ENCODE results near the gene DGKG. TPM values are rescaled to one million over a fixed set of nuclear protein-coding genes. Genes with fewer than 3 reads are reported as not detected.

The DGKG gene
- total and polyA plus RNA-seq, 2 of the 8 experiments (the other 6 are each of a cell fraction or from before 2014, with no cell fraction given): 0.30 to 0.48 TPM

DNA sequence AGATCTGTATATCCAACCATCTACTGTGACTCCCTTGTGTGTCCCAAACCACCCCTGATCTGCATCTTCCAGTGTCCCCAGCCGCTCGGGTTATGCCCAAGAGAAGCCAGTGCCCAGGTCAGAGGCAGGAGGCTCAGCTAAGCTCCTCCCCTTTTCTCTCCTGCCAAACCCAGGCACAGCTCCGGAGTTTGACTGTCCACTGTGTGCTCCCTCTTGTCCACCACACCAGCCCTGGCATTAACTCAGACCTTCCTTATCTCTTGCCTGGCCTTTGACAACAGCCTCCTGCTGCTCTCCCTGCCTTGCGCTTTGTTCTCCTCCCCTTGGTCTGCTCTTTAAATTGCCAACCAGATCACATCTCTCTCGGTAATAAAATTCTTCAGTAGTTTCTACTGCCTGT, 39.3 kb downstream of the DGKG start:
- DNase-seq (ENCODE audit: low read depth in 1 of 2, low spot score in 2 of 2): no peak
- H3K9me3 ChIP-seq (ENCODE audit: insufficient read depth in 2 of 2, low read depth in 1 of 2, low read length in 1 of 2): no peaks in the 10 kb centered on the region
- no peaks in the 10 kb centered on the region for H3K23me2 ChIP-seq (ENCODE audit: low read depth, low read length)
- no peaks in the 10 kb centered on the region for H4K20me1 ChIP-seq (replicated peaks in 1 of 2; ENCODE audit: control insufficient read depth in 1 of 2, insufficient read depth in 2 of 2, low read length in 2 of 2)
- no peak overlapping the region for H3K56ac ChIP-seq (replicated peaks; ENCODE audit: insufficient read length, low read depth, low read length)
- H3K36me3 ChIP-seq (ENCODE audit: control insufficient read depth in 2 of 4, insufficient read depth in 4 of 4, low read length in 3 of 4): no peaks in the 10 kb centered on the region
- H2BK15ac ChIP-seq (ENCODE audit: low read length): no peak overlapping the region
- 86% methylated on average over 5 of the region's 5 CpGs; no CpG with 5 or more reads in 1 of the 2 experiments for WGBS, 2 experiments (ENCODE audit: extremely low coverage in 1 of 2, insufficient coverage in 1 of 2, insufficient read length in 1 of 2, insufficient replicate concordance in 2 of 2, low coverage in 1 of 2, low lambda C conversion rate in 2 of 2, missing lambda C conversion rate in 1 of 2)
- H3K4me3 ChIP-seq (ENCODE audit: extremely low read depth in 1 of 4, insufficient read depth in 2 of 4, low read depth in 3 of 4, low read length in 4 of 4): no peak overlapping the region
- H2BK120ac ChIP-seq (replicated peaks; ENCODE audit: low read depth, low read length): no peak overlapping the region
- no peak overlapping the region for H3K18ac ChIP-seq (ENCODE audit: extremely low read depth, low read length)
- no peak overlapping the region for H3K14ac ChIP-seq (ENCODE audit: insufficient read length)
- no peak overlapping the region for H2AFZ ChIP-seq (ENCODE audit: low read length)
- no peak overlapping the region for H3K27ac ChIP-seq (ENCODE audit: low read depth, low read length)
- H2BK12ac ChIP-seq (ENCODE audit: low read depth, low read length): no peak overlapping the region
- H2BK20ac ChIP-seq (ENCODE audit: low read length): no peak overlapping the region
- CTCF ChIA-PET (ENCODE audit: partially characterized antibody): interaction anchor here (0.9 to 1.4 kb wide), 3 partner anchors 9 to 54 kb away, joined by 3 to 5 read pairs (median 4); no protein-coding TSS in a partner anchor
- H3K79me1 ChIP-seq (ENCODE audit: low read depth, low read length): no peaks in the 10 kb centered on the region
- POLR2A ChIA-PET (ENCODE audit: partially characterized antibody): no interaction called here
- no peak for FAIRE-seq
- H4K5ac ChIP-seq (ENCODE audit: insufficient read length, low read depth, low read length): no peak overlapping the region
- no peak overlapping the region for H3K9ac ChIP-seq (replicated peaks in 1 of 4; ENCODE audit: extremely low read depth in 1 of 4, low read depth in 3 of 4, low read length in 3 of 4)
- TF ChIP-seq SIN3A (conservative IDR thresholded peaks at IDR 0.05 in 1 of 2, IDR thresholded peaks at IDR 0.05 in 1 of 2; ENCODE audit: low read depth in 1 of 2, low read length in 2 of 2): no peak
- no peak for TF ChIP-seq TCF12 (IDR thresholded peaks at IDR 0.05; ENCODE audit: low read depth, low read length)
- no peak for TF ChIP-seq CHD1 (IDR thresholded peaks at IDR 0.05; ENCODE audit: low read depth, low read length)
- TF ChIP-seq MAFK (IDR thresholded peaks at IDR 0.05; ENCODE audit: low read depth, low read length): no peak
- no peak for TF ChIP-seq RFX5 (IDR thresholded peaks at IDR 0.05; ENCODE audit: borderline replicate concordance, low read depth, low read length)
- no peak for TF ChIP-seq SUZ12 (IDR thresholded peaks at IDR 0.05; ENCODE audit: low read length)
- no peak for TF ChIP-seq TBP (IDR thresholded peaks at IDR 0.05; ENCODE audit: low read depth, low read length)
- TF ChIP-seq EGR1 (IDR thresholded peaks at IDR 0.05; ENCODE audit: borderline replicate concordance, low read depth, low read length): no peak
- no peak for TF ChIP-seq POU5F1 (IDR thresholded peaks at IDR 0.05; ENCODE audit: low read depth, low read length)
- no peak for TF ChIP-seq BCL11A (IDR thresholded peaks at IDR 0.05; ENCODE audit: low read depth in 2 of 2, low read length in 2 of 2)
- no peak for TF ChIP-seq RAD21 (IDR thresholded peaks at IDR 0.05 in 1 of 2, conservative IDR thresholded peaks at IDR 0.05 in 1 of 2; ENCODE audit: low read depth in 2 of 2, low read length in 2 of 2)
- TF ChIP-seq POLR2A (IDR thresholded peaks at IDR 0.05; ENCODE audit: control extremely low read depth in 1 of 2, low read depth in 2 of 2, low read length in 2 of 2): no peak
- TF ChIP-seq RBBP5 (IDR thresholded peaks at IDR 0.05; ENCODE audit: borderline replicate concordance, low read depth, low read length): no peak
- TF ChIP-seq TEAD4 (IDR thresholded peaks at IDR 0.05; ENCODE audit: low read depth, low read length): no peak
- no peak for TF ChIP-seq SP2 (IDR thresholded peaks at IDR 0.05; ENCODE audit: low read length)
- no peak for TF ChIP-seq SP1 (IDR thresholded peaks at IDR 0.05; ENCODE audit: low read depth, low read length)
- no peak overlapping the region for H3K4me2 ChIP-seq (ENCODE audit: insufficient read depth in 1 of 2, low read depth in 2 of 2, low read length in 2 of 2)
- H4K91ac ChIP-seq (replicated peaks; ENCODE audit: insufficient read length, low read length): no peak overlapping the region
- no peak overlapping the region for H3K23ac ChIP-seq (ENCODE audit: insufficient read length)
- H3K4me1 ChIP-seq (replicated peaks in 1 of 4; ENCODE audit: control insufficient read depth in 3 of 4, insufficient read depth in 4 of 4, low read length in 3 of 4): no peaks in the 10 kb centered on the region
- H3K27me3 ChIP-seq (replicated peaks in 1 of 4; ENCODE audit: control insufficient read depth in 3 of 4, extremely low read depth in 1 of 4, insufficient read depth in 3 of 4, low read length in 3 of 4): no peaks in the 10 kb centered on the region
- H3K79me2 ChIP-seq (ENCODE audit: control insufficient read depth in 1 of 2, insufficient read depth in 2 of 2, low read length in 2 of 2): no peaks in the 10 kb centered on the region
- H2BK5ac ChIP-seq (ENCODE audit: low read depth, low read length): no peak overlapping the region
- no peak overlapping the region for H4K8ac ChIP-seq (ENCODE audit: extremely low read depth, insufficient read depth, low read length)
- no peak overlapping the region for H3K4ac ChIP-seq (replicated peaks; ENCODE audit: insufficient read length, low read depth, low read length)
- H2AK5ac ChIP-seq (ENCODE audit: low read depth, low read length): no peak overlapping the region
